K562 (cell line): ENCODE measurements around the gene YPEL5. TPM values are rescaled to one million over a fixed set of nuclear protein-coding genes. Genes with fewer than 3 reads are reported as not detected.
A peak's percentile ranks its signal among the peaks of the same experiment; 100 is the strongest.

Experiments
- ATAC-seq: fragments of 200-7000 bp; cut with Tn5 transposase; 3 replicates; pipeline ENCODE4 v1.9.1; 2020; ENCODE audit warnings: moderate library complexity
- BruUV-seq: library from RNA; stranded (reverse); fragments of 400-500 nt; replicated peaks from 2 replicates; lab custom pipeline; 2021; lab: Mats Ljungman, UMichigan
- CTCF ChIA-PET: fragments of 300-600 bp; formaldehyde crosslinking; extraction: SDS; loops from one replicate; lab custom pipeline; 2021; ENCODE audit warnings: low intra/inter-chr PET ratio; lab: Yijun Ruan, JAX
- POLR2A ChIA-PET: fragments of 300-600, 350-650 bp; sonication (Branson Sonifier 250); formaldehyde crosslinking; extraction: SDS; loops from one replicate; lab custom pipeline; 2021; ENCODE audit warnings: antibody characterized with exemption, inconsistent platforms; lab: Yijun Ruan, JAX
- DNase-seq, 4 experiments: peaks; one replicate each; pipeline versions ENCODE4 v3.0.0 to v3.0.0-alpha.2; 2011 to 2018; ENCODE audit warnings: low spot score in 3 of 4, mixed read lengths in 3 of 4; ENCODE audit errors: extremely low read depth in 1 of 4
- FAIRE-seq: peaks from 2 replicates; lab custom pipeline; 2011; peaks lifted over from hg19 to GRCh38; lab: Jason Lieb, UNC
- H2AFZ ChIP-seq: 2 replicates; pipeline ENCODE4 v1.6.0; 2011; ENCODE audit warnings: low read depth, low read length, control low read depth, inconsistent platforms
- H3K27ac ChIP-seq: fragments of 200-600 bp; 3 replicates; pipeline ENCODE4 v1.8.0; 2011; ENCODE audit warnings: low read depth, mild to moderate bottlenecking, control low read depth, inconsistent platforms, low read length, moderate library complexity, mixed read lengths; ENCODE audit errors: extremely low read depth
- H3K27me3 ChIP-seq, 2 experiments: fragments of 300-600 bp in 1 of 2; 2 replicates in 1 of 2; 3 replicates in 1 of 2; pipeline versions ENCODE4 v1.6.0 to v1.8.0; 2011; ENCODE audit warnings: inconsistent platforms in 2 of 2, low read length in 2 of 2, mild to moderate bottlenecking in 1 of 2, mixed read lengths in 1 of 2, moderate library complexity in 1 of 2; ENCODE audit not compliant: control insufficient read depth in 2 of 2, insufficient read depth in 2 of 2
- H3K36me3 ChIP-seq: fragments of 300-600 bp; 3 replicates; pipeline ENCODE4 v1.8.0; 2011; ENCODE audit warnings: mild to moderate bottlenecking, low read length, inconsistent platforms; ENCODE audit not compliant: control insufficient read depth, insufficient read depth
- H3K4me1 ChIP-seq, 2 experiments: fragments of 200-600 bp in 1 of 2; replicated peaks in 1 of 2; 2 replicates in 1 of 2; 3 replicates in 1 of 2; pipeline versions ENCODE4 v1.5.1 to v1.8.0; 2011; ENCODE audit warnings: inconsistent platforms in 2 of 2, low read length in 2 of 2, mild to moderate bottlenecking in 1 of 2, mixed read lengths in 1 of 2, moderate library complexity in 1 of 2; ENCODE audit not compliant: control insufficient read depth in 2 of 2, insufficient read depth in 2 of 2
- H3K4me2 ChIP-seq: 2 replicates; pipeline ENCODE4 v1.6.1; 2011; ENCODE audit warnings: low read length, control low read depth, inconsistent platforms, mixed read lengths; ENCODE audit not compliant: insufficient read depth
- H3K4me3 ChIP-seq: fragments of 200-600 bp; sonication (generic), shearing (Covaris generic); 2 replicates; pipeline ENCODE4 v1.5.1; 2016; ENCODE audit warnings: control low read depth, inconsistent platforms
- H3K79me2 ChIP-seq: fragments of 200-600 bp; 3 replicates; pipeline ENCODE4 v1.8.0; 2011; ENCODE audit warnings: low read length, inconsistent platforms; ENCODE audit not compliant: control insufficient read depth, insufficient read depth
- H3K9ac ChIP-seq, 2 experiments: 2 replicates each; pipeline versions ENCODE4 v1.6.0 to v1.6.1; 2011; ENCODE audit warnings: low read depth in 2 of 2, low read length in 2 of 2, control low read depth in 1 of 2, inconsistent platforms in 1 of 2, mild to moderate bottlenecking in 1 of 2, mixed read lengths in 1 of 2; ENCODE audit not compliant: insufficient read depth in 1 of 2
- H3K9me1 ChIP-seq: one replicate; pipeline ENCODE4 v1.6.0; 2011; ENCODE audit warnings: inconsistent platforms, mild to moderate bottlenecking, low read length, moderate library complexity; ENCODE audit not compliant: control insufficient read depth, insufficient read depth
- H3K9me3 ChIP-seq: replicated peaks from 2 replicates; pipeline ENCODE4 v1.5.1; 2011; ENCODE audit warnings: low read depth, low read length, inconsistent platforms; ENCODE audit not compliant: control insufficient read depth, insufficient read depth
- H4K20me1 ChIP-seq: replicated peaks from 2 replicates; pipeline ENCODE4 v1.6.1; 2011; ENCODE audit warnings: low read length, inconsistent platforms, mixed read lengths; ENCODE audit not compliant: control insufficient read depth, insufficient read depth
- CBFA2T3 ChIP-seq: fragments of 450-650 bp; IDR thresholded peaks from 2 replicates; pipeline ENCODE4 v1.6.1; 2017
- FOS ChIP-seq: IDR thresholded peaks from 3 replicates; pipeline ENCODE4 v1.6.1; 2011; ENCODE audit not compliant: insufficient read length; ENCODE audit errors: extremely low read depth
- HMGN3 ChIP-seq: IDR thresholded peaks from 2 replicates; pipeline ENCODE4 v1.6.1; 2011; ENCODE audit warnings: borderline replicate concordance, low read depth, mild to moderate bottlenecking, mixed read lengths, low read length; ENCODE audit not compliant: insufficient read length; ENCODE audit errors: extremely low read depth
- KLF6 ChIP-seq: fragments of 250-450 bp; sonication (Bioruptor Pico); IDR thresholded peaks from 2 replicates; pipeline ENCODE4 v1.4.0; 2020; ENCODE audit warnings: mild to moderate bottlenecking, moderate library complexity, borderline replicate concordance
- MBD2 ChIP-seq: sonication (generic); IDR thresholded peaks from 2 replicates; pipeline ENCODE4 v1.6.1; 2016; ENCODE audit warnings: low read depth, borderline replicate concordance
- SPI1 ChIP-seq: IDR thresholded peaks from 2 replicates; pipeline ENCODE4 v1.6.1; 2011; ENCODE audit warnings: low read depth, low read length, control low read depth, borderline replicate concordance
- ZNF79 ChIP-seq: fragments of 250-450 bp; sonication (Bioruptor Pico); IDR thresholded peaks from 2 replicates; pipeline ENCODE4 v1.4.0; 2020; ENCODE audit warnings: low read depth, mild to moderate bottlenecking, moderate library complexity
- WGBS: fragments of 100-300 bp; shearing (Covaris generic); methylation state at CpG from one replicate; pipeline ENCODE4 v1.1.6; 2016; ENCODE audit warnings: low coverage, mixed read lengths; ENCODE audit not compliant: insufficient coverage; ENCODE audit errors: missing lambda C conversion rate; 5-methylcytosine and 5-hydroxymethylcytosine counted together
- in situ Hi-C: fragments of 300-500 bp; cut with MboI; formaldehyde crosslinking; loops from 4 replicates; pipeline ENCODE4 v1.15.0; 2018; ENCODE audit warnings: inconsistent platforms, mixed read lengths
- intact Hi-C: fragments of 100-400 bp; cut with micrococcal nuclease; formaldehyde crosslinking; loops from 2 replicates; pipeline ENCODE4 v1.14.2; 2022
- polyA plus RNA-seq, 8 experiments: library from polyadenylated mRNA; depleted of rRNA in 4 of 8; stranded (reverse) in 5 of 8; unstranded in 3 of 8; fragments of >200 nt; fragmentation: Nextera tagmentation in 2 of 8; fragmentation: Illumina TruSeq in 1 of 8; extraction: Ambion mirVana in 2 of 8; extraction: Trizol in 1 of 8; gene quantifications; 2 replicates each; pipeline versions ENCODE4 v1.2.1 to v1.2.3, GENCODE V29; 2011 to 2014; ENCODE audit warnings: inconsistent platforms in 1 of 8, missing spikeins in 1 of 8
- total RNA-seq, 7 experiments: library from RNA; depleted of rRNA in 6 of 7; stranded (reverse); fragments of >200 nt in 6 of 7; fragmentation: Illumina TruSeq in 2 of 7; extraction: Trizol in 2 of 7; gene quantifications; 2 replicates each; pipeline versions ENCODE4 v1.2.1 to v1.2.3, GENCODE V29; 2011 to 2021; ENCODE audit warnings: low replicate concordance in 1 of 7
- TF ChIP-seq, protein P1 (sequence below): IDR thresholded peaks from 2 replicates; pipeline ENCODE4 v1.6.1; 2011; ENCODE audit warnings: borderline replicate concordance, low read depth, mild to moderate bottlenecking, moderate library complexity, low read length; ENCODE audit not compliant: insufficient read depth, poor library complexity, severe bottlenecking
- TF ChIP-seq, protein P2 (sequence below): fragments of 250-450 bp; sonication (Bioruptor Pico); IDR thresholded peaks from 2 replicates; pipeline ENCODE4 v1.8.0; 2021; ENCODE audit warnings: borderline replicate concordance, mild to moderate bottlenecking, moderate library complexity; ENCODE audit not compliant: poor library complexity, severe bottlenecking

YPEL5 gene
- total and polyA plus RNA-seq, 9 of the 15 experiments (the other 6 are each of a cell fraction or from before 2014, with no cell fraction given): 5.4 to 34.4 (median 12.3) TPM

DNA sequence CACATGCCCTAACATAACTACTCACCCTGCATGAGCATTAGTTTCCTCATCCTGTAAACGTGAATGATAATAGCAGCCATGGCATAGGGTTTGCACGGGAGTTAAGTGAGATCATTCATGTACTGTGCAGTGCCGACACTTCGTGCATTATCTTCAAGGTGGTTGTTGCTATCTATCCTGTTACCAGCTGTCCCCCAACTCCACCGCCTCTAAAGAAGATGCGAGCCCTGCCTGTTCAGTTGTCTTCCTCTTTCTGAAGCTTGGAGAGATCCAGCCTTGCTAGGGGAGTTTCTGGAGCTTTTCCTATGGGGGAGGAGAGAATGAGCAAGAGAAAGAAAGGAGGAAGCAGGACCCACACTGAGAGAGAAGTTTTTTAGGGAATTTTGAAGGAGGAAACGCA lies 34.4 kb downstream of the YPEL5 start:
- ChIA-PET POLR2A (interaction anchor here (0.7 to 1.0 kb wide), 2 partner anchors 16 to 479 kb away, joined by 4 read pairs; no protein-coding TSS in a partner anchor), CTCF (no interaction called here)
- WGBS: 12% methylated on average over 6 of the region's 7 CpGs
- BruUV-seq: no TSS peak
- no peak overlapping the region for H3K27ac ChIP-seq
- H3K27me3 ChIP-seq: no peaks in the 10 kb centered on the region
- H3K4me3 ChIP-seq: no peak overlapping the region
- H3K36me3 ChIP-seq: no peaks in the 10 kb centered on the region; the same call in 2 of the 3 replicates
- H3K4me1 ChIP-seq: peaks cover 12 to 30% of the 10 kb centered on the region in 2 experiments; a peak in 3 of 5 replicates
- H3K9me3 ChIP-seq: no peaks in the 10 kb centered on the region
- H3K4me2 ChIP-seq: peak overlapping the region; percentile 37; the same call in 1 of the 2 replicates
- H3K9ac ChIP-seq: peak overlapping the region in 1 of 2 experiments; percentile 14; a peak in 1 of 4 replicates
- intact Hi-C loops: no loop called here
- DNase-seq (peak in 2 of 4 experiments; percentile 31 to 43), FAIRE-seq (peak; percentile 74), ATAC-seq (peak; percentile 62)
- H3K9me1 ChIP-seq: no peaks in the 10 kb centered on the region
- peak overlapping the region; percentile 77 for H2AFZ ChIP-seq
- no peaks in the 10 kb centered on the region for H3K79me2 ChIP-seq
- no peaks in the 10 kb centered on the region for H4K20me1 ChIP-seq
- TF ChIP-seq SPI1 (peak; percentile 86; the same call in 1 of the 2 replicates), HMGN3 (no peak)
- TF ChIP-seq, all 486 proteins: peak for 1
- in situ Hi-C loops: no loop called here

DNA sequence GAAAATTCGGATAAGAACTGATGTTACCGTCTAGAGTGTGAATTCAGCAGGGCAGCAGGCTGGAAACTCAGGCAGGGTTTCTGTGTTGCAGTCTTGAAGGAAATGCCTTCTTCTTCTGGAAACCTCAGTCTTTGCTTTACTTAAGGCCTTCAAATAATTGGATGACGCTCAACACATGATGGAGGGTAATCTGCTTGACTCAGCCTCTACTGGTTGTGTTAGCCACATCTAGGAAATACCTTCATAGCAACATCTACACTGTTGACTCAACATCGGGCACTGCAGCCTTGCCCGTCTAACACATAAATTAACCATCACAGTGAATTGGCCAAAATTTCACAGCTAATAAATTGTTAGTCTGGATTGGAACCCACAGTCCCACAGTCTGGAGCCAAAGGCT lies 37.2 kb downstream of the YPEL5 start:
- H3K9ac ChIP-seq: no peak overlapping the region
- no peak for DNase-seq
- H3K9me1 ChIP-seq: no peaks in the 10 kb centered on the region
- TF ChIP-seq ZNF79 (no peak), FOS (no peak), KLF6 (CRISPR knock-in tag) (no peak), CBFA2T3 (no peak), MBD2 (no peak)
- TF ChIP-seq, protein P1, sequence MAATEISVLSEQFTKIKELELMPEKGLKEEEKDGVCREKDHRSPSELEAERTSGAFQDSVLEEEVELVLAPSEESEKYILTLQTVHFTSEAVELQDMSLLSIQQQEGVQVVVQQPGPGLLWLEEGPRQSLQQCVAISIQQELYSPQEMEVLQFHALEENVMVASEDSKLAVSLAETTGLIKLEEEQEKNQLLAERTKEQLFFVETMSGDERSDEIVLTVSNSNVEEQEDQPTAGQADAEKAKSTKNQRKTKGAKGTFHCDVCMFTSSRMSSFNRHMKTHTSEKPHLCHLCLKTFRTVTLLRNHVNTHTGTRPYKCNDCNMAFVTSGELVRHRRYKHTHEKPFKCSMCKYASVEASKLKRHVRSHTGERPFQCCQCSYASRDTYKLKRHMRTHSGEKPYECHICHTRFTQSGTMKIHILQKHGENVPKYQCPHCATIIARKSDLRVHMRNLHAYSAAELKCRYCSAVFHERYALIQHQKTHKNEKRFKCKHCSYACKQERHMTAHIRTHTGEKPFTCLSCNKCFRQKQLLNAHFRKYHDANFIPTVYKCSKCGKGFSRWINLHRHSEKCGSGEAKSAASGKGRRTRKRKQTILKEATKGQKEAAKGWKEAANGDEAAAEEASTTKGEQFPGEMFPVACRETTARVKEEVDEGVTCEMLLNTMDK: no peak
- TF ChIP-seq, protein P2, sequence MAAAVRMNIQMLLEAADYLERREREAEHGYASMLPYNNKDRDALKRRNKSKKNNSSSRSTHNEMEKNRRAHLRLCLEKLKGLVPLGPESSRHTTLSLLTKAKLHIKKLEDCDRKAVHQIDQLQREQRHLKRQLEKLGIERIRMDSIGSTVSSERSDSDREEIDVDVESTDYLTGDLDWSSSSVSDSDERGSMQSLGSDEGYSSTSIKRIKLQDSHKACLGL (CRISPR knock-in tag): no peak
- TF ChIP-seq, all 486 proteins: peak for 0
- Histone ChIP-seq H2AFZ (no peak overlapping the region), H3K79me2 (no peaks in the 10 kb centered on the region), H3K4me1 (peaks cover 6 to 20% of the 10 kb centered on the region in 2 experiments; a peak in 3 of 5 replicates), H3K27me3 (no peaks in the 10 kb centered on the region), H3K9me3 (no peaks in the 10 kb centered on the region), H3K4me3 (no peak overlapping the region), H4K20me1 (no peaks in the 10 kb centered on the region), H3K27ac (no peak overlapping the region), H3K4me2 (no peak overlapping the region), H3K36me3 (no peaks in the 10 kb centered on the region)
- in situ Hi-C loops (no loop called here), intact Hi-C loops (no loop called here)
- ChIA-PET CTCF (no interaction called here), POLR2A (interaction anchor here (0.8 kb wide), 1 partner anchor 10 kb away, joined by 3 read pairs; no protein-coding TSS in a partner anchor)
- 81% methylated on average over 5 of the region's 5 CpGs for WGBS
- FAIRE-seq: no peak
- BruUV-seq: no TSS peak
- no peak for ATAC-seq
